Endometrial microvascular endothelial cells (primary cell): Measurements from ENCODE around the gene PARP1. TPM values are rescaled to one million over a fixed set of nuclear protein-coding genes. Genes with fewer than 3 reads are reported as not detected.
"Not testable (repeated sequence)": the region's sequence is repeated elsewhere in the genome, so short reads cannot be mapped to it uniquely, and the experiment has no call there.

Source experiments
- in situ Hi-C: cut with HindIII; loops from 2 replicates; pipeline ENCODE4 v1.10.0; 2017; ENCODE audit warnings: low sequenced_read_pairs, low pct_unique_long_range_greater_than_20kb; ENCODE audit errors: inconsistent ontology term
- total RNA-seq: library from RNA; depleted of rRNA; stranded (reverse); fragments of >200 nt; gene quantifications from one replicate; pipeline ENCODE4 v1.2.3, GENCODE V29; 2015; ENCODE audit errors: inconsistent ontology term

Gene PARP1
- total RNA-seq, 1 donor from 2014 or later, result 228 TPM

- in situ Hi-C loops, result no loop called here
Measured at GRCh38 chr1:226363801-226364513, 43.9 kb downstream of the PARP1 start.

GRCh38 chr1:226362891-226363447 is 44.9 kb downstream of the PARP1 start:
- in situ Hi-C loops, result no loop called here

GRCh38 chr1:226362361-226362760 is 45.5 kb downstream of the PARP1 start:
- in situ Hi-C loops, result no loop called here

GRCh38 chr1:226360106-226360746 is 47.7 kb downstream of the PARP1 start:
- in situ Hi-C loops, result no loop called here

- in situ Hi-C loops, result no loop called here
Measured at GRCh38 chr1:226357416-226357815, 50.5 kb downstream of the PARP1 start.

GRCh38 chr1:226355669-226356551 is 52.0 kb downstream of the PARP1 start:
- in situ Hi-C loops, result no loop called here

GRCh38 chr1:226355016-226355415 is 52.9 kb downstream of the PARP1 start:
- in situ Hi-C loops, result no loop called here

- in situ Hi-C loops, result no loop called here
Measured at GRCh38 chr1:226353698-226354525, 54.0 kb downstream of the PARP1 start.

- in situ Hi-C loops, result no loop called here
Measured at GRCh38 chr1:226351709-226352108, 56.2 kb downstream of the PARP1 start.

- in situ Hi-C loops, result no loop called here
Measured at GRCh38 chr1:226350519-226350865, 57.4 kb downstream of the PARP1 start.

GRCh38 chr1:226349801-226350518 is 57.9 kb downstream of the PARP1 start:
- in situ Hi-C loops, result no loop called here

- in situ Hi-C loops, result no loop called here
Measured at GRCh38 chr1:226349081-226349480, 58.8 kb downstream of the PARP1 start.

GRCh38 chr1:226344441-226345259 is 63.2 kb downstream of the PARP1 start:
- in situ Hi-C loops, result no loop called here

- in situ Hi-C loops, result no loop called here
Measured at GRCh38 chr1:226342656-226343055, 65.2 kb downstream of the PARP1 start.

- in situ Hi-C loops, result not testable (repeated sequence)
Measured at GRCh38 chr1:226340111-226340510, 67.8 kb downstream of the PARP1 start.

- in situ Hi-C loops, result no loop called here
Measured at GRCh38 chr1:226337276-226337875, 70.5 kb downstream of the PARP1 start.

- in situ Hi-C loops, result no loop called here
Measured at GRCh38 chr1:226335661-226336060, 72.2 kb downstream of the PARP1 start.
